ENCODE results near the gene TBC1D5.
"Not testable (repeated sequence)": the region's sequence is repeated elsewhere in the genome, so short reads cannot be mapped to it uniquely, and the experiment has no call there.

Gene TBC1D5

DNA sequence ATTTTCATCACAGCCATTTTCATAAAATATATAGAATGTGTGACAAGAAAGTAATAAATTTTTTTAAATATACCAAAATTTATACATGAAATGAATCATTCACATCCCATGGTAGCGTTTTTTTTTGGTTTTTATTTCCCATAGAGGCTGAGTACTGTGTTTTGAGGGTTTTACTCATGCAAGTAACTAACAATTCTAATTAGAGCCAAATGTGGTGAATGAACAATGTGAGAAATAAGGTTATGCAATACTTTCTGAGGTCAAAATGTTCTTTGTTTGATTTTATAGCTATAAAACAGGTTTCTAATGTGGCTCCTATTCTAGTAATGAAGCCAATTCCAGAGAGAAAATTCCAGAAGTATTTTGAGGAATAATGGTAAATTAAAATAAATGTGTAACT, 386.8 kb downstream of the TBC1D5 start:
- no peak overlapping the region for H3K27ac ChIP-seq (ENCODE audit: low read depth in 2 of 2, low read length in 2 of 2)
- no peaks in the 10 kb centered on the region for H3K36me3 ChIP-seq (ENCODE audit: control insufficient read depth in 2 of 2, insufficient read depth in 2 of 2, low read length in 2 of 2)
- H3K9ac ChIP-seq (ENCODE audit: low read depth in 1 of 2, low read length in 2 of 2) = no peak overlapping the region
- no peaks in the 10 kb centered on the region for H3K4me1 ChIP-seq (ENCODE audit: control insufficient read depth in 2 of 2, insufficient read depth in 2 of 2, low read length in 2 of 2)
- no peaks in the 10 kb centered on the region for H3K27me3 ChIP-seq (ENCODE audit: control insufficient read depth in 2 of 2, insufficient read depth in 2 of 2, low read length in 2 of 2)
- no peaks in the 10 kb centered on the region for H3K9me3 ChIP-seq (ENCODE audit: control insufficient read depth in 2 of 2, low read length in 2 of 2)
- no peak overlapping the region for H3K4me3 ChIP-seq (ENCODE audit: low read length in 2 of 2)

DNA sequence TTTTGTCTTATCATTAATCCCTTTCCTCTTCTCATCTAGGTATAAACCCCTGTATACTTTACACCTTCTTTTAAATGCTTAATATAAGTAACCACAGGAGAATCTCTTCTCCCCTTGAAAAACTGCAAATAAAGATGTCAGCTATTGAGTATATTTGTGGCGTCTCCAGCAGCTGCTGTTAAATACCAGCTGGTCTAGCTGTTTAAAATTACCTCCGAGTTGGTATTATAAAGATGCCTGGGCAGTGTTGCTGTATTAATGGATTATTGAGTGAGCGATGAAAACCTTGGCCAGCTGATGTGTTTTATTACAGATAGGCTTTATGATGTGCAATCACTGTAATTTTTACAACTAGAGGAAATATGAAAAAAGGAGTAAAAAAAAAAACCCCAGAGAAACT, 388.1 kb downstream of the TBC1D5 start:
- no peak overlapping the region for H3K27ac ChIP-seq (ENCODE audit: low read depth in 2 of 2, low read length in 2 of 2)
- H3K9me3 ChIP-seq (ENCODE audit: control insufficient read depth in 2 of 2, low read length in 2 of 2) = no peaks in the 10 kb centered on the region
- H3K9ac ChIP-seq (ENCODE audit: low read depth in 1 of 2, low read length in 2 of 2) = no peak overlapping the region
- no peak overlapping the region for H3K4me3 ChIP-seq (ENCODE audit: low read length in 2 of 2)
- H3K36me3 ChIP-seq (ENCODE audit: control insufficient read depth in 2 of 2, insufficient read depth in 2 of 2, low read length in 2 of 2) = no peaks in the 10 kb centered on the region
- H3K27me3 ChIP-seq (ENCODE audit: control insufficient read depth in 2 of 2, insufficient read depth in 2 of 2, low read length in 2 of 2) = no peaks in the 10 kb centered on the region
- no peaks in the 10 kb centered on the region for H3K4me1 ChIP-seq (ENCODE audit: control insufficient read depth in 2 of 2, insufficient read depth in 2 of 2, low read length in 2 of 2)

- H3K27ac ChIP-seq (ENCODE audit: low read depth in 2 of 2, low read length in 2 of 2) = no peak overlapping the region
- no peak overlapping the region for H3K9ac ChIP-seq (ENCODE audit: low read depth in 1 of 2, low read length in 2 of 2)
- H3K4me1 ChIP-seq (ENCODE audit: control insufficient read depth in 2 of 2, insufficient read depth in 2 of 2, low read length in 2 of 2) = no peaks in the 10 kb centered on the region
- no peaks in the 10 kb centered on the region for H3K27me3 ChIP-seq (ENCODE audit: control insufficient read depth in 2 of 2, insufficient read depth in 2 of 2, low read length in 2 of 2)
- no peaks in the 10 kb centered on the region for H3K9me3 ChIP-seq (ENCODE audit: control insufficient read depth in 2 of 2, low read length in 2 of 2)
- H3K36me3 ChIP-seq (ENCODE audit: control insufficient read depth in 2 of 2, insufficient read depth in 2 of 2, low read length in 2 of 2) = no peaks in the 10 kb centered on the region
- no peak overlapping the region for H3K4me3 ChIP-seq (ENCODE audit: low read length in 2 of 2)
Observed at GRCh38 chr3:17352620-17353019, 389.8 kb downstream of the TBC1D5 start.

DNA sequence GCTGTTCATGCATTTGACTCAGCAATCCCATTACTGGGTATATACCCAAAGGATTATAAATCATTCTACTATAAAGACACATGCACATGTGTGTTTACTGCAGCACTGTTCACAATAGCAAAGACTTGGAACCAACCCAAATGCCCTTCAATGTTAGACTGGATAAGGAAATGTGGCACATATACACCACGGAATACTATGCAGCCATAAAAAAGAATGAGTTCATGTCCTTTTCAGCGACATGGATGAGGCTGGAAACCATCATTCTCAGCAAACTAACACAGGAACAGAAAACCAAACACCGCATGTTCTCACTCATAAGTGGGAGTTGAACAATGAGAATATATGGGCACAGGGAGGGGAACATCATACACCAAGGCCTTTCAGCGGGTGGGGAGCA, 391.2 kb downstream of the TBC1D5 start:
- H3K9me3 ChIP-seq (ENCODE audit: control insufficient read depth in 2 of 2, low read length in 2 of 2); H3K9ac ChIP-seq (ENCODE audit: low read depth in 1 of 2, low read length in 2 of 2); H3K36me3 ChIP-seq (ENCODE audit: control insufficient read depth in 2 of 2, insufficient read depth in 2 of 2, low read length in 2 of 2); H3K4me3 ChIP-seq (ENCODE audit: low read length in 2 of 2); H3K27ac ChIP-seq (ENCODE audit: low read depth in 2 of 2, low read length in 2 of 2); H3K4me1 ChIP-seq (ENCODE audit: control insufficient read depth in 2 of 2, insufficient read depth in 2 of 2, low read length in 2 of 2); H3K27me3 ChIP-seq (ENCODE audit: control insufficient read depth in 2 of 2, insufficient read depth in 2 of 2, low read length in 2 of 2): not testable (repeated sequence)

GRCh38 chr3:17349093-17349492, 393.3 kb downstream of the TBC1D5 start:
- H3K9ac ChIP-seq (ENCODE audit: low read depth in 1 of 2, low read length in 2 of 2) = no peak overlapping the region
- H3K27me3 ChIP-seq (ENCODE audit: control insufficient read depth in 2 of 2, insufficient read depth in 2 of 2, low read length in 2 of 2) = no peaks in the 10 kb centered on the region
- H3K4me3 ChIP-seq (ENCODE audit: low read length in 2 of 2) = no peak overlapping the region
- H3K4me1 ChIP-seq (ENCODE audit: control insufficient read depth in 2 of 2, insufficient read depth in 2 of 2, low read length in 2 of 2) = no peaks in the 10 kb centered on the region
- no peaks in the 10 kb centered on the region for H3K36me3 ChIP-seq (ENCODE audit: control insufficient read depth in 2 of 2, insufficient read depth in 2 of 2, low read length in 2 of 2)
- no peak overlapping the region for H3K27ac ChIP-seq (ENCODE audit: low read depth in 2 of 2, low read length in 2 of 2)
- H3K9me3 ChIP-seq (ENCODE audit: control insufficient read depth in 2 of 2, low read length in 2 of 2) = no peaks in the 10 kb centered on the region

- Histone ChIP-seq H3K9me3 (ENCODE audit: control insufficient read depth in 2 of 2, low read length in 2 of 2) (no peaks in the 10 kb centered on the region), H3K27ac (ENCODE audit: low read depth in 2 of 2, low read length in 2 of 2) (no peak overlapping the region), H3K9ac (ENCODE audit: low read depth in 1 of 2, low read length in 2 of 2) (no peak overlapping the region), H3K36me3 (ENCODE audit: control insufficient read depth in 2 of 2, insufficient read depth in 2 of 2, low read length in 2 of 2) (no peaks in the 10 kb centered on the region), H3K4me1 (ENCODE audit: control insufficient read depth in 2 of 2, insufficient read depth in 2 of 2, low read length in 2 of 2) (no peaks in the 10 kb centered on the region), H3K27me3 (ENCODE audit: control insufficient read depth in 2 of 2, insufficient read depth in 2 of 2, low read length in 2 of 2) (no peaks in the 10 kb centered on the region), H3K4me3 (ENCODE audit: low read length in 2 of 2) (no peak overlapping the region)
Observed at GRCh38 chr3:17342119-17342518, 400.3 kb downstream of the TBC1D5 start.

GRCh38 chr3:17340693-17341092, 401.7 kb downstream of the TBC1D5 start:
- H3K36me3 ChIP-seq (ENCODE audit: control insufficient read depth in 2 of 2, insufficient read depth in 2 of 2, low read length in 2 of 2) = no peaks in the 10 kb centered on the region
- no peaks in the 10 kb centered on the region for H3K9me3 ChIP-seq (ENCODE audit: control insufficient read depth in 2 of 2, low read length in 2 of 2)
- H3K4me1 ChIP-seq (ENCODE audit: control insufficient read depth in 2 of 2, insufficient read depth in 2 of 2, low read length in 2 of 2) = no peaks in the 10 kb centered on the region
- no peak overlapping the region for H3K9ac ChIP-seq (ENCODE audit: low read depth in 1 of 2, low read length in 2 of 2)
- H3K4me3 ChIP-seq (ENCODE audit: low read length in 2 of 2) = no peak overlapping the region
- no peaks in the 10 kb centered on the region for H3K27me3 ChIP-seq (ENCODE audit: control insufficient read depth in 2 of 2, insufficient read depth in 2 of 2, low read length in 2 of 2)
- H3K27ac ChIP-seq (ENCODE audit: low read depth in 2 of 2, low read length in 2 of 2) = no peak overlapping the region

- no peaks in the 10 kb centered on the region for H3K27me3 ChIP-seq (ENCODE audit: control insufficient read depth in 2 of 2, insufficient read depth in 2 of 2, low read length in 2 of 2)
- no peak overlapping the region for H3K9ac ChIP-seq (ENCODE audit: low read depth in 1 of 2, low read length in 2 of 2)
- no peak overlapping the region for H3K27ac ChIP-seq (ENCODE audit: low read depth in 2 of 2, low read length in 2 of 2)
- H3K4me3 ChIP-seq (ENCODE audit: low read length in 2 of 2) = no peak overlapping the region
- H3K36me3 ChIP-seq (ENCODE audit: control insufficient read depth in 2 of 2, insufficient read depth in 2 of 2, low read length in 2 of 2) = no peaks in the 10 kb centered on the region
- no peaks in the 10 kb centered on the region for H3K9me3 ChIP-seq (ENCODE audit: control insufficient read depth in 2 of 2, low read length in 2 of 2)
- H3K4me1 ChIP-seq (ENCODE audit: control insufficient read depth in 2 of 2, insufficient read depth in 2 of 2, low read length in 2 of 2) = no peaks in the 10 kb centered on the region
Observed at GRCh38 chr3:17340261-17340660, 402.2 kb downstream of the TBC1D5 start.

GRCh38 chr3:17339132-17339575, 403.3 kb downstream of the TBC1D5 start:
- H3K36me3 ChIP-seq (ENCODE audit: control insufficient read depth in 2 of 2, insufficient read depth in 2 of 2, low read length in 2 of 2) = no peaks in the 10 kb centered on the region
- no peaks in the 10 kb centered on the region for H3K4me1 ChIP-seq (ENCODE audit: control insufficient read depth in 2 of 2, insufficient read depth in 2 of 2, low read length in 2 of 2)
- H3K4me3 ChIP-seq (ENCODE audit: low read length in 2 of 2) = no peak overlapping the region
- no peaks in the 10 kb centered on the region for H3K27me3 ChIP-seq (ENCODE audit: control insufficient read depth in 2 of 2, insufficient read depth in 2 of 2, low read length in 2 of 2)
- H3K9ac ChIP-seq (ENCODE audit: low read depth in 1 of 2, low read length in 2 of 2) = no peak overlapping the region
- H3K9me3 ChIP-seq (ENCODE audit: control insufficient read depth in 2 of 2, low read length in 2 of 2) = no peaks in the 10 kb centered on the region
- no peak overlapping the region for H3K27ac ChIP-seq (ENCODE audit: low read depth in 2 of 2, low read length in 2 of 2)

DNA sequence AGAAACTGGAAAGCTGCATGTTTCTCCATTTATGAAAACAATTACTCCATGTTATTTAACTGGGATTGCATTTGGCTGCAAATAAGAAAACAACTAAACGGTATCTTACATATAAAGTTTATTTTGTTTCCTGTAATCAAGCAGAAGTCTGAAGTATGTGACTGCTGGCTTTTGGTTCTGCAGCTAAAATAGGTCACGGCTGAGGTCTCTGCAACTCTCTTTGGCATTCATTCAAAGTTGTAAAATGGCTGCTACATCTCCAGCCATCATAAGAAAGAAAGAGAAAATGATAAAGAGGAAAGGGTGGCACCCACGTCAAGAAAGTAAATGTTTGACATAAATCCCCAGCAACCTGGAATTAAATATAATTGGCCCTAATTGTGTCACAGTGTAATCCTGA, 406.1 kb downstream of the TBC1D5 start:
- H3K4me3 ChIP-seq (ENCODE audit: low read length in 2 of 2) = no peak overlapping the region
- no peaks in the 10 kb centered on the region for H3K27me3 ChIP-seq (ENCODE audit: control insufficient read depth in 2 of 2, insufficient read depth in 2 of 2, low read length in 2 of 2)
- H3K9me3 ChIP-seq (ENCODE audit: control insufficient read depth in 2 of 2, low read length in 2 of 2) = no peaks in the 10 kb centered on the region
- no peak overlapping the region for H3K9ac ChIP-seq (ENCODE audit: low read depth in 1 of 2, low read length in 2 of 2)
- no peak overlapping the region for H3K27ac ChIP-seq (ENCODE audit: low read depth in 2 of 2, low read length in 2 of 2)
- H3K36me3 ChIP-seq (ENCODE audit: control insufficient read depth in 2 of 2, insufficient read depth in 2 of 2, low read length in 2 of 2) = no peaks in the 10 kb centered on the region
- no peaks in the 10 kb centered on the region for H3K4me1 ChIP-seq (ENCODE audit: control insufficient read depth in 2 of 2, insufficient read depth in 2 of 2, low read length in 2 of 2)

DNA sequence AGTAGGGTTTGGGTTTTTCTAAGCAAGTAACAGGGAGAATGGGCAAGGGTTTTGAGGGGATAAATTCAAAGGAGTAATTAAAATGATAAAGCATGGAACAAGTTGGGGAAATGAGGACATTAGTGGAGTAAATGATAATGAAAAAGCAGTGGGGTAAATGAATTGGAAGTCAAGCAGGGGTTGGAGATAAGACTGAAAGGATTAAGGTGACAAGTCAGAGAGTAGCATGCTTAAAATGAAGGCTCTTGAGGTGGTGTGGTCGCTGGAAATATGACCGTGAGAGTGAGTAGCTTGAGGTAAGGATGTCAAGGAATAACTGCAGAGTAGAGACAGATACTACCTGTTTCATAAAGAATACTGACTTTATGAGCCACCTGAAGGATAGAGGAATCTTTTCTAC, 408.5 kb downstream of the TBC1D5 start:
- Histone ChIP-seq H3K27ac (ENCODE audit: low read depth in 2 of 2, low read length in 2 of 2) (no peak overlapping the region), H3K4me1 (ENCODE audit: control insufficient read depth in 2 of 2, insufficient read depth in 2 of 2, low read length in 2 of 2) (no peaks in the 10 kb centered on the region), H3K4me3 (ENCODE audit: low read length in 2 of 2) (no peak overlapping the region), H3K9ac (ENCODE audit: low read depth in 1 of 2, low read length in 2 of 2) (no peak overlapping the region), H3K27me3 (ENCODE audit: control insufficient read depth in 2 of 2, insufficient read depth in 2 of 2, low read length in 2 of 2) (no peaks in the 10 kb centered on the region), H3K36me3 (ENCODE audit: control insufficient read depth in 2 of 2, insufficient read depth in 2 of 2, low read length in 2 of 2) (no peaks in the 10 kb centered on the region), H3K9me3 (ENCODE audit: control insufficient read depth in 2 of 2, low read length in 2 of 2) (no peaks in the 10 kb centered on the region)

Measured in mucosa of rectum (tissue), 2 donors.